ENCODE results near the gene REL. TPM values are rescaled to one million over a fixed set of nuclear protein-coding genes. Genes with fewer than 3 reads are reported as not detected.

REL gene
- total RNA-seq (2022) (20.3 and 23.4 TPM in 2 replicates), Bru-seq, nascent RNA (percentile 87 among the genes with signal in this experiment), BruChase-seq, experiment 1, labeled RNA remaining after a 6-hour chase (percentile 77 among the genes with signal in this experiment), BruChase-seq, experiment 2, labeled RNA remaining after a 2-hour chase (percentile 87 among the genes with signal in this experiment)
- long read RNA-seq, partial matches to known transcripts, result 0 of 3 reads
- long read RNA-seq, other reads (novel, unspliced or antisense), result 3 of 3 reads

DNA sequence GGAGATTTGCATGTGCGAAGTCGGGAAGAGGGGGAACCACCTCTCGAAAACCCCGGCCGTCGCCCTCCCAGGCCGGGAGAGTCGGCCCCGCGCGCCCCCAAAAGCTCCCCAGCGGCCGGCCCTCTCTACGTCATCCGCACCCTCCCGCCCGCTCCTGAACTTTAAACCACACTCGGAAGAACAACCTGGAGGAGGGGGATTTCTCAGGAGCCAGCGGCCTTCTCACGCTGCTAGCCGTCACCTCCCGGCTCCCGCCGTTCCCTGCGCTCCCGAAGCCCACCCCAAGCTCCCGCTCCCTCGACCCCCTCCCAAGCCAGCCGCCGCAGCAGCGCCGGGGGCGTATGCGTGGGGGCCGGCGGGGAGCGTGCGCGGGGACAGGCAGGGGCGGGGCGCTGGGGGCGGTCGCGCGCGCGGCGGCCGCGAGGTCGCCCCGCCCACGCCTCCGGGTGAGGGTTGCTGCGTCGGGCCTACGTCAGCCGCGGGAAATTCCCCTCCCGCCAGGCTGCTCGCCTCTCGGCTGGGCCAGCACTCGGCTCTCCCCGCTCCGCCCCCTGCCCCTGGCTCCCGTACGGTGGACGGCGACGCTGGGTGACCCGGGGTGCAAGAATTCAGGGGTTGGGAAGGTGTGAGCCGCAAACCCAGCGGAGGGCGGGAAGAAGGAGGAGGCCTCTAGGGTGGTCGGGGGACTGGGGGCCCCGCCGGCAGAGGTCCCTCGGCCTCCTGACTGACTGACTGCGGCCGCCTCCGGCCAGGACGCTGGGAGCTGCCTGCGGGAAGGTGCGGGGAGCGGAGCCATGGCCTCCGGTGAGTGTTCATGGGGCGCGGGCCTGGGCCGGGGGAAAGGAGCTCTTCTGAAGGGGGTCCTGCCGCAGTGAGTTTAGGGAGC is at the start of gene REL:
TSS of gene REL (plus strand) at position 528 of the 886 bp plus-strand sequence. CDS start at position 795, 267 bp downstream.
- peak within 1 kb of the TSS; percentile 97 for H3K27ac Mint-ChIP-seq (ENCODE audit: unreplicated experiment)
- intact Hi-C loops (cut with micrococcal nuclease; ENCODE audit: unreplicated experiment), result loop anchor here (5.0 kb wide), 3 partner anchors 89 to 136 kb away; partner anchors contain the start of genes PEX13 and PUS10
- BruUV-seq (replicated peaks), result TSS peak; percentile 87
- TF ChIP-seq CTCF (IDR thresholded peaks at IDR 0.05; ENCODE audit: unreplicated experiment), result no peak
- H3K27me3 Mint-ChIP-seq (ENCODE audit: unreplicated experiment), result no peaks in the 10 kb centered on the region
- no peaks in the 10 kb centered on the region for H3K9me3 Mint-ChIP-seq (ENCODE audit: low read depth, unreplicated experiment)
- CTCF ChIA-PET, result no interaction called here
- DNase-seq, result peak; percentile 96
- H3K36me3 Mint-ChIP-seq (ENCODE audit: insufficient read depth, unreplicated experiment), result peaks cover 34% of the 10 kb centered on the region
- peak within 1 kb of the TSS; percentile 91 for H3K4me3 Mint-ChIP-seq (ENCODE audit: low read depth, unreplicated experiment)
- H3K4me1 Mint-ChIP-seq (ENCODE audit: low read depth, unreplicated experiment), result peaks cover 9% of the 10 kb centered on the region

DNA sequence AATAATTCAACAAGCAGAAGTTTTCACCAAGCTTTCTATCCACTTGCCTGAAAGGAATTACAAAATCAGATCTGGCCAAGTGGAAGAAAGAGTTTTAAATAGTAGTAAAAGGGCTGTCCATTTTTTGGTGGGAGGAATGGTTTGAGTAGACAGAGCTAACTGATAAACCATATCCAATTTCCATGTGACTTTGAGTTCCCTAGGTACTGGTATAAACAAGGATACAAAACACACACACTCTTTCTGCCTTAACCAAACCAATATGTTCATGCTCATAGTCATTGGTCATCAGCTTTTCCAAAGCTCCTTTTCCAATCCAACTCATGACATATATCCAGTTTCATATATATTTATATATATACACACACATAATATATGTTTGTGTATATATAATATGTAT is 49.5 kb upstream of the REL start:
- Mint-ChIP-seq H3K27me3 (ENCODE audit: unreplicated experiment) (peaks cover 83% of the 10 kb centered on the region), H3K27ac (ENCODE audit: unreplicated experiment) (no peak overlapping the region), H3K9me3 (ENCODE audit: low read depth, unreplicated experiment) (no peaks in the 10 kb centered on the region), H3K36me3 (ENCODE audit: insufficient read depth, unreplicated experiment) (peaks cover 5% of the 10 kb centered on the region), H3K4me3 (ENCODE audit: low read depth, unreplicated experiment) (no peak overlapping the region), H3K4me1 (ENCODE audit: low read depth, unreplicated experiment) (no peaks in the 10 kb centered on the region)
- CTCF ChIA-PET, result interaction anchor here (0.6 kb wide), 1 partner anchor 67 kb away, joined by 5 read pairs; no protein-coding TSS in a partner anchor
- intact Hi-C loops (cut with micrococcal nuclease; ENCODE audit: unreplicated experiment), result no loop called here
- no peak for TF ChIP-seq CTCF (IDR thresholded peaks at IDR 0.05; ENCODE audit: unreplicated experiment)
- no peak for DNase-seq
- no TSS peak for BruUV-seq (replicated peaks)

- BruUV-seq (replicated peaks), result no TSS peak
- intact Hi-C loops (cut with micrococcal nuclease; ENCODE audit: unreplicated experiment), result no loop called here
- Mint-ChIP-seq H3K9me3 (ENCODE audit: low read depth, unreplicated experiment) (no peaks in the 10 kb centered on the region), H3K36me3 (ENCODE audit: insufficient read depth, unreplicated experiment) (peaks cover 5% of the 10 kb centered on the region), H3K27me3 (ENCODE audit: unreplicated experiment) (peaks cover 81% of the 10 kb centered on the region), H3K4me1 (ENCODE audit: low read depth, unreplicated experiment) (no peaks in the 10 kb centered on the region), H3K27ac (ENCODE audit: unreplicated experiment) (no peak overlapping the region), H3K4me3 (ENCODE audit: low read depth, unreplicated experiment) (no peak overlapping the region)
- TF ChIP-seq CTCF (IDR thresholded peaks at IDR 0.05; ENCODE audit: unreplicated experiment), result no peak
- no peak for DNase-seq
- CTCF ChIA-PET, result interaction anchor here (0.6 kb wide), 1 partner anchor 68 kb away, joined by 5 read pairs; no protein-coding TSS in a partner anchor
Observed at GRCh38 chr2:60832621-60833020, 48.8 kb upstream of the REL start.

DNA sequence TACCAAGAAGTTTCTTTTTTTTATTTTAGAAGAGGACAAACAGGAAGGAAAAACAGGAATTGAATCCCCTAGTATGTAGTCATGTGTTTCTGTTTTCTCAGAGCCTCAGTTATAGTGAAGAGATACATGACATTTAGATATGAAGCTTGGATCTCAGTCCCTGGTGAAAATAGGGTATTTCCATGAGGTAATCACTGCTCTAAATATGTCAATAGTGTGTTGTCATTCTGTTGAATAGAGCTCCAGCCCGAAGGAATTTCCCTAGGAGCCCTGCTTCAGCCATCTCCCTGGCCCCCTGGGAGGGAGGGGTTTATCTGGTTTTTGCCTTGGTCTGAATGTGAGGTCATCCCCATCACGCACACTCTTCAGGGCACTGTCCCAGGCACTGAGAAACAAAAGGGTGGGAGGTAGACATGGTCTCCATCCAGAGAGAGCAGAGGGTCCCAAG is 47.1 kb upstream of the REL start:
- DNase-seq, result no peak
- Mint-ChIP-seq H3K4me3 (ENCODE audit: low read depth, unreplicated experiment) (no peak overlapping the region), H3K36me3 (ENCODE audit: insufficient read depth, unreplicated experiment) (peaks cover 5% of the 10 kb centered on the region), H3K27me3 (ENCODE audit: unreplicated experiment) (peaks cover 86% of the 10 kb centered on the region), H3K27ac (ENCODE audit: unreplicated experiment) (no peak overlapping the region), H3K4me1 (ENCODE audit: low read depth, unreplicated experiment) (no peaks in the 10 kb centered on the region), H3K9me3 (ENCODE audit: low read depth, unreplicated experiment) (no peaks in the 10 kb centered on the region)
- TF ChIP-seq CTCF (IDR thresholded peaks at IDR 0.05; ENCODE audit: unreplicated experiment), result no peak
- intact Hi-C loops (cut with micrococcal nuclease; ENCODE audit: unreplicated experiment), result no loop called here
- CTCF ChIA-PET, result no interaction called here
- BruUV-seq (replicated peaks), result no TSS peak
